HG02973 (cell line): ENCODE data around the gene IFT25.

ENCODE experiments used
- ATAC-seq: cut with Tn5 transposase; IDR thresholded peaks from one replicate; pipeline ENCODE4 v1.9.1; 2021; ENCODE audit warnings: moderate library complexity; ENCODE audit not compliant: unreplicated experiment

IFT25 gene

DNA sequence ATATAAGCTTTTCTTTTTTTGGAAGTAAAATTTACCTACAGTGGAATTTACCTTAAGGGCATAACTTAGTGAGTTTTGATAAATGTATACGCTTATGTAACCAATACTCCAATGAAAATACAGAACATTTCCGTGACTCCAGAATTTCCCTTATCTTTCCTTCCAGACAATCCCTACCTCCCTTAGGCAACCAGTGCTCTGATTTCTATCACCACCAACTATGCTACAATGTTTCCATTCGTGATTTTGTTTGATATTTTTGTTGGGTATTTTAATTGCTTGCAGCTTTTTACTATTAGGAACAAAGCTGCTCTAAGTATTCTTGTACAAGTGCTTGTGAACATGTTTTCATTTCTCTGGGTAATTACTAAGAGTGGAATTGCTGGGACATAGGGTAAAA, 14.6 kb downstream of the IFT25 start:
- ATAC-seq = no peak

GRCh38 chr1:53929246-53929960, 16.1 kb downstream of the IFT25 start:
- no peak for ATAC-seq

DNA sequence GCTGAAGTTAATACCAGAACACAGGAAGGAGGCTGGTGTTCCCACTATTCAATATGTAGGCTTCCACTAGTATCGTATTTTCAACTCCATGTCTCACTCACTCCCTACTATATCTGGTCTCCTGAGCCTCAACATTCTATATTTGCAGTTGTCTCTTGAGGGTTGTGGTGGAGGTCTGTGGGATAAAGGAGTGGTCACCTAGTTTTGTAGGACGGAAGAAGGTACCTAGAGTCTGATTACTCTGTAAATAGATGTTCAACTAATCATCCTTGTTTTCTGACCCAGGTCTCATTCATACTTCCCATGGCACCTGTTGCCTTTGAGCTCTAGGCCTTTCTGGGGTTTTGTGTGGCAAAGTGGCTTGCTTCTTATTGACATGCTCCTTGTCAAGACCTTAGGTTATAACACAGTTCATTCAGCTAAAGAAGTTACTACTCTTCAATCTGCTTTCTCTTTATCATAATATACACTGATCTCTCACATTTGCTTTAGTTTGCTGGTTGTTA, 18.1 kb downstream of the IFT25 start:
- no peak for ATAC-seq

GRCh38 chr1:53919675-53920066, 25.8 kb downstream of the IFT25 start:
- no peak for ATAC-seq

DNA sequence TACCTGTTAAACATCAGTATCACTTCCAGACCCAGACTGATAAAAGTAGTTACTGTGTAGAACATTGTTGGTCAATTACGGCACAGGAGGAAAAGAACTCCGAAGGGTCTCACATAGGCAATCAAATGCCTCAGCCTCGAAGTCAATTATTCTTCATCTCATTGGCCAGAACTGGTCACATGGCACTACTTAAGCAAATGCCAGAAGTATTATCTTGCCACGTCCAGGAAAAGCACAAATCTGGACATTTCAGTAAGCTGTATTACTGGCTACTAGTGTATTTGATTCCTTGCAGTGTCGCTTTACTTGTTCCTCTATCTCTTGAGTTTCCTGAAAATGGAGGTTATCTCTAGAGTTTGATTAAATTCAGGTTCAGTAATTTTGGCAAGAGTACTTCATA, 27.2 kb downstream of the IFT25 start:
- no peak for ATAC-seq

DNA sequence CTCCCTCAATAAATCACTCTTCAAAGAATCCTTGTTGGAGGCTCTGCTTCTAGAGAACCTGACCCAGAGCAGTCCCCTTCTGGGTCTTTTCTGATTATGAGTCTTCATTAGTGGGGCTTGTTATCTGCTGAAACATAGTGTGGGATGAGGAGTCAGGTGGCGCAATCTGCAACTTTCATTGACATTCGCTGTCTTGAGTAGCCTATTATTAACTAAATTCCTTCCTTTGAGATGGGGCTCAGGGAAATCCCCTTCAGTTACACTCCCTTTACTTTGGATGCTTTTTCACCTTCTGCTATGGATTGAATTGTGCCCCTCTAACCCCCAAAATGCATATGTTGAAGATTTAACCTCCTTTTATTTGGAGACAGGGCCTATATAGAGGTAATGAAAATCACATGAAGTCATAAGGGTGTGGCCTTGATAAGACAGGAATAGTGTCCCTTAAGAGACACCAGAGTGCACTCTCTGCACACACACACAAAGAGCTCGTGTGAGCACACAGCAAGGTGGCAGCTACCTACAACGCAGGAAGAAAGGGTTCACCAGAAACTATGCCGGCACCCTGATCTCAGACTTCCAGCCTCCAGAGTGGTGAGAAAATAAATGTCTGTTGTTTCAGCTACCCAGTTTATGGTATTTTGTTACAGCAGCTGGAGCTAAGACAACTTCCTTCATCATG, 32.0 kb downstream of the IFT25 start:
- no peak for ATAC-seq

DNA sequence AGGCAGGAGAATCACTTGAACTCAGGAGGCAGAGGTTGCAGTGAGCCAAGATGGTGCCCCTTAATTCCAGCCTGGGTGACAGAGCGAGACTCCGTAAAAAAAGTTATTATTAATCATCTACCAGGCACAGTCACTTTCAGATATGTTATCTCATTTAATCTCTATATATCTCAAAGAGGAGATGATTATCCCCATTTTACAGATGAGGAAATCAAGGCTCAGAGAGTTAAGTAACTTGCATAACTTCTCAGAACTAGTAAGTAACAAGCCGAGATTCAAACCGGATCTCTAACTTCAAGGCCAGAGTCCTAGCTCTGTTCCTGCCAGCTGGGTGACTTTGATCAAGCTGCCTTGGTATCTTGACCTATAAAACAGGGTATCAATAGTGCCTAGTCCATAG, 34.1 kb downstream of the IFT25 start:
- ATAC-seq = no peak

GRCh38 chr1:53909946-53910345, 35.6 kb downstream of the IFT25 start:
- no peak for ATAC-seq

DNA sequence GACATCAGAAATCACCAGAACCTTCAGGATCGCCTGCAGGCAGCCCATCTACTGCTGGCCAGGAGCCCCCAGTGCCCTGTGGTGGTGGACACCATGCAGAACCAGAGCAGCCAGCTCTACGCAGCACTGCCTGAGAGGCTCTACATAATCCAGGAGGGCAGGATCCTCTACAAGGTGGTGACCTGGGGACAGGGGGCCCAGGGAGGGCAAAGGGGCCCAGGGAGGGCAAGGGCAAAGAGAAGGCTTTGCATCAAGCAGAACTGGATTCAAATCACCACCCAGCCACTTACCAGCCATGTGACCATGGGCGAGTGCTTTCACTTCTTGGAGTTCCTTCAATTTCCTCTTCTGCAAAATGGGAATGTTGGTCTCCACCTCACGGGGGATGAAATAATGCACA, 39.4 kb downstream of the IFT25 start:
- no peak for ATAC-seq

DNA sequence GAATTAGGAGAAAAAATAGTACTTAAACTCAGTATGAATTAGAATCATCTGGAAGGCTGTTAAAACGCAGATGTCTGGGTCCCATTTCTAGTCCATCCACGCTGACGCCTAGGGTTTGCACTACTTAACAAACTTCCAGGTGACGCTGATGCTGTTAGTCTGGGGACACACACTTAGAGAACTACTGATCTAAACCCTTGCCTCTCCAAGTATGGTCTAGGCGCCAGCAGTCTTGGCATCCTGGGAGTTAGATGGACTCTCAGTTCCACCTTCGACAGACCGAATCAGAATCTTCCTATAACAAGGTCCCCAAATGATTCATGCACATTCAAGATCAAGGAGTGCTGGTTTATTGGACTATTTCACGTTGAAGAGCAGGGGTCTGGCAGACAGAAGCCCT, 40.0 kb downstream of the IFT25 start:
- ATAC-seq = no peak

DNA sequence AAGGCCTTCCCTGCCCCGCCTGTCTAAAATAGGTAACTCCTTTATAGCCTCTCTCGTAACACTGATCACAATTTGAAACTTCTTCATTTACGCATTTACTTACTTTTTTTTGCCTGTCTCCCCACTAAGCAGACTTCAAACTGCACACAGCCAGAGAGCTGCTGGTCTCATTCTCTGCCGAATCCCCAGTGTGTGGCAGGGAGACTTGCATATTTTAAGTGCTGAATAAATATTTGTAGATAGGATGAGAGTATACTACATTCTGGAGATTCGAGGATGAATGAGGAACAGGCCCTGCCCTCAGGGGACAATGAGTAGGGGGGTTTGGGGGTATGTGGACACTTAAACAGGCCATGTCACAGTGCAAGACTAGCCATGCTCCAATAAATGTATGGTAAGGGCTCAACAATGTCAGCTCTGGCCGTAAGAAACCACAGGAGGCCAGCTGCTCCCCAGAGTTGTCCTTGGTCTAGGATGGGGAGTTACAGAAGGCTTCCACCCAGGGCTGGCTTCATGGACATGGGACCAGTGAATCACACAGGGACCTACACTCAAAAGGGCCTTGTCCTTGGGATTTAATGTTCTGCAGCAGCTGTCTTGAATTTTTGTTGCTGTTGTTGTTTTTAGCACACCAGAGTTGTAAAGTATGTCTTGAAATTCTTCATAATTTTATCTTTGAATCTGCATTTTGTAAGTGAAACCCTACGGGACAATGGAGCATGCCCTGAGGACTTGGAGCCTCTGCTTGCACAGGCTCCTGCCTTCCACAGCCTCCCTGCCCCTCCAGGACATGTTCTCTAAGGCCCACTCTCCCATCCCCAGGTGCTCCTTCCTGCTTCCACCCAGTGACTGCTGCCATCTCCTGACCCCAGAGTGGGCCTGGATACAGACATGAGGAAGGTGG, 43.0 kb downstream of the IFT25 start:
- no peak for ATAC-seq

DNA sequence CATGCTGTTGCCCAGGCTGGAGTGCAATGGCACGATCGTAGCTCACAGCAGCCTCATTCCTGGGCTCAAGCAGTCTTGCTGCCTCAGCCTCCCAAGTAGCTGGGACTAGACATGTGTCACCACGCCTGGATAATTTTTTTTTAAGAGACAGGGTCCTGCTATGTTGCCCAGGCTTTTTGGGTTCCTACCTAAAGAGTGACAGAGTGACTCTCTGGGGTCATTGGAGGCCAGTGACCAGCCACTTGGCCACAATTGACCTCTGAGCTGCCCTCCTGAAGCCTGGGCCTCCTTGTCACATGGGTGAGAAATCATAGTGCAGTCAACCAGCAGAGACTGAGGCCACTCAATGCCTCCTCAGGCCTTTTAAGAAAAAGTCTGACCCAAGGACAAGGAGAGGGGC, 45.8 kb downstream of the IFT25 start:
- no peak for ATAC-seq

DNA sequence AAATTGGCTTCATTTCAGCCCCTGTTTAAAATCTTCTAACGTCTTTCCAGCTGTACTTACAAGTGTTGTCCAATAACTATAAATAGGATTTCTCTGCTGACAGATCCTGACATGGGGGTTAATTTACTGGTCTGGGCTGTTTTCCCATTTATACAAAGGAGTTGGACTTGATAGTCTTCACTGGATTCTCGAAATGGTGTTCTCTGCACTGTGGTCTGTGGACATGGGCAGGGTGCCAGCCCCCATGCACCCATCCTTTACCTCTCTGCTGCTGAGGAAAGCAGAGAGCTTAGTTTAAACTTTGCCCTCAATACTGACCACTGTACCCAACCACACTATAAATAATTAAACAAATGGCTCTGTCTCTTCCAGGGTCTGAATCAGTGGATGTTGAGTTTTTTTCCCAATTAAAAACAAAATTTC, 46.3 kb downstream of the IFT25 start:
- no peak for ATAC-seq

GRCh38 chr1:53896635-53897229, 48.8 kb downstream of the IFT25 start:
- ATAC-seq = no peak

DNA sequence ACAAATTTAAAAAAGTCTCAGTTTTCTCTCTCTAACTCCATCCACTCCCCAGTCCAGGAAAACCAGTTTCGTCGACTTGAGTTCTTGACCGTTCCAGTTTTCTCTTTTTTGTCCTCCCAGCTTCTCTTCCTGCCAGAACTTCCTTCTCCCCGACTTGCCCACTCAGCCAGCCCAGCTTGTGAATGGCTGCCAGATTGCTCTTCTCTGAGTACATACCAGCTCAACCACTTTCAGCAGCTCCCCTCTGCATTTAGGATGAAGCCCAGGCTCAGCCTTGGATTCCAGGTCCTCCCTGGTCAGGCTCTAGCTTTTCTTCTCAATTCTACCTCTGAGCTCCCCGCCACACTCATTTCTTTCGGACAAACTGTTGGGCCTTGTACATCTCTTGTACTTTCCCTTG, 50.1 kb downstream of the IFT25 start:
- ATAC-seq = no peak

DNA sequence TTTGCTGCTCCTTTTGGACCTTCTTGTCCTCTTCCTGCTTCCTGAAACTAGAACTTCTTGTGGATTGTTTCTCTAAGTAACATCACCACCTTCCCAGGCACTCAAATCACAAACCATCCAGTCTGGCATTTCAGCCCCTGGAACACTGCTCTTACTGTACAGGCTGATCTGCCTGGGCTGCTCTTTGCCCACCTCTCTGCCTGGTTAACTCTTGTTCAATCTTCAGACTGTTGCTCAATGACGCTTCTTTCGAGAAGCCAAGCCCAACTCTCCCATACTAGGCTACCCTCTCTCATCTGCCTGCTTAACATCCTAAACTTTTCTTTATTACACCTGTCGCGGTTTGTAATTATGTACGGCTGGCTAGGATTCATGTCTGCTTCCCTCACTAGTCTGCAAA, 50.9 kb downstream of the IFT25 start:
- ATAC-seq = no peak

- ATAC-seq = no peak
These were observed 51.4 kb downstream of the IFT25 start, which contains the start of gene DIO1 for GRCh38 chr1:53893999-53894636. TSS of gene DIO1 (plus strand) at chr1:53894187. CDS start at chr1:53894211, 24 bp downstream.

- no peak for ATAC-seq
These were observed 52.6 kb downstream of the IFT25 start for GRCh38 chr1:53892911-53893310.

DNA sequence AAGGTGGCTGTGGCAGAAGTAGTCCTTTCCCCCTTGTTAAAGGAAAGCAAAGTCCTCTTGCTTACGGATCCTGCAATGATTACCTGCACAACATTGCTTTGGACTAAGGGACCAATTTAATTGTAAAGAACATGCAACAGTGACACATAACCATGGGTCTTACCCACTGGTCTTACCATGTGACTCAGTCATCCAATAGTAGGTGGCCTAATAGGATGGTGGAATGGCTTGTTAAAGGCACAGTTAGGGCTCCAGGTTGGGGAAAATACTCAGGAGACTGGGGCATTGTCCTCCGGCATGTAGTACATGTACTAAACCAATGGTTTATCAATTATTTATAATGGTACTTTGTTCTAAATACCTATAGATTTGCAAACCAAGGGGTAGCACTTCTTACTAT, 53.8 kb downstream of the IFT25 start:
- ATAC-seq = no peak

- no peak for ATAC-seq
These were observed 54.5 kb downstream of the IFT25 start for GRCh38 chr1:53891018-53891417.

DNA sequence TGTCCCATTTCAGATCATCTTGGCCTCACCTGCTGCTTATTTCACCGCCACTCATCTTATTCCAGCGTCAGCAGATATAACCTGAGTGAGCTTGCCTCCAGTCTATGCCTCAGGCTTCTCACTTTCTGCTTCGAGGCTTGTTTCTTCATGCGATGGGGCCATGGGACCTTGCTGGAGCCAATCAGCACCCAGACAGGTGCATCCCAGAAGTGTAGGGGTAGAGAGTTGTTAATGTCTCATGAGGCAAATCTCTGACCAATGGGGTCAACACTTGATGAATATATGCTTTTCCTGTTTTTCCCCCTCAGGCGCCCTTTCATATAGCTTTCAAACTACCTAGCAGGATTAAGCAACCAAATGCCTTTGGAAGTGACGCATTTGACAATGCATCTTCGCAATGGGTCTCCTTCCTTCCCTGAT, 55.0 kb downstream of the IFT25 start:
- no peak for ATAC-seq
